Activated CD4-positive, alpha-beta T cell treated with anti-CD3 and anti-CD28 coated beads, Interleukin-10, Interleukin-2, amounts not matched to agents 100 ng/mL and 50 ng/mL, durations not matched to agents 16 hours and 8 hours (primary cell): Measurements from ENCODE around the gene AIFM2.
A peak's percentile ranks its signal among the peaks of the same experiment; 100 is the strongest.
"Not testable (repeated sequence)": the region's sequence is repeated elsewhere in the genome, so short reads cannot be mapped to it uniquely, and the experiment has no call there.

Experiments used
- DNase-seq: peaks from one replicate; pipeline ENCODE4 v3.0.0-alpha.2; 2020

The AIFM2 gene

DNA sequence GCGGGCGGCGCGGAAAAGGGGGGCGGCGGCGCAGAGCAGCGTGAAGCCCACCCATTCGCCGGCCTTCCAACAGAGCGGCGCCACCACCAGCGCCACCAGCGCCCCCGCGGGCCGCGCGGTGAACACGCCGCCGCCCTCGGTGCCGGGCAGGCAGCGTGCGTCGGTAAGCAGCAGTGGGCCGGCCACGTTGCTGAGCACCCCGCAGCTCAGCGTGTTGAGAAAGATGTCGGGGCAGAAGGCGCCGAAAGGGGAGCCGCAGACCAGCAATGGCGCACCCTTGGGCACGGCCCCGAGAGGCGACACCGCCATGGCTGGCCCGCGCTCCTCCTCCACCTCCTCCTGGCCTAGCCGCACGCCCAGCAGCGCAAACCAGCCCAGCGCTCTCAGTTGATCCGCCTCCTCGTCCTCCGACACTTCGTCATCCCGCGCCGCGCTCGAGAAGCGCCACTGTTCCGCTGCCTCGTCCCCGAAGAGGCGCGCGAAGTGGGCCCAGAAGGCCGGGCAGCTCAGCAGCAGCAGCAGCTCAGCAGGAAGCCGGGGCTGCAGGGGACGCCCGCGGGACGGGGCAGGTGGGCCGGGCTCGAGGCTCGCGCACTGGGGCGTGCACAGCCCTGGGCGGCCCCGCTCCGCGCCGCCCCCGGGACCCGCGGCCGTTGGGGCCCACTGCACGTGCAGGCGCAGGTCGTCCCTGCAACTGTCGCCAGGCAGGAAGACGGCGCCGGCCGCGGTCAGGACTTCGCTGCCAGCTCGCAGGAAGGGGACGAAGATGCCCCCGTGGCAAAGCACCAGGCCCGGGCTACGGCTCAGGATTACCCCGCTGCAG lies 13.3 kb upstream of the AIFM2 start:
- DNase-seq = peak; percentile 74

DNA sequence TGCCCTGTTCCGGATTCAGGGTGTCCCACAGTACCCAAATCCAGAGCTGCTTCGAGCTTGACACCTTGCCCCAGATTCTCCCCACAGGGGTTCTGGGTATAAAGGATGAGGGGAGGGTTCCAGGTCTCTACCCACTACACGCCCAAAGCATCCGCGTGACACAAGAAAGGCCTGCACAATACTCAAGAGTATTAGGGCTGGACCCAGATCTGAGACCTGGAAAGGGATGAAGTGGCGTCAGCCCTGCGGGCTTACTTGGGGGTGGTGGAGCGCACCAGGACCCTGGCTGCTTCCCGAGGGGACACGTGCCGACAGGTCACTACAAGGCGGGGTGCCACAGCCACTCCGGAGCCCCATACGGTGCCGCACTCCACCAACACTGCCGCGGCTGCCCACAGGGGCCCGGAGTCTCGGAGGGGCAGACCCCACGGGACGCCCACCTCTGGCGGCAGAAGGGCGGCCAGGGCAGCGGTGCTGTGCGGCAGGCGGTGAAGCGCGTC lies 12.6 kb upstream of the AIFM2 start:
- DNase-seq = no peak

DNA sequence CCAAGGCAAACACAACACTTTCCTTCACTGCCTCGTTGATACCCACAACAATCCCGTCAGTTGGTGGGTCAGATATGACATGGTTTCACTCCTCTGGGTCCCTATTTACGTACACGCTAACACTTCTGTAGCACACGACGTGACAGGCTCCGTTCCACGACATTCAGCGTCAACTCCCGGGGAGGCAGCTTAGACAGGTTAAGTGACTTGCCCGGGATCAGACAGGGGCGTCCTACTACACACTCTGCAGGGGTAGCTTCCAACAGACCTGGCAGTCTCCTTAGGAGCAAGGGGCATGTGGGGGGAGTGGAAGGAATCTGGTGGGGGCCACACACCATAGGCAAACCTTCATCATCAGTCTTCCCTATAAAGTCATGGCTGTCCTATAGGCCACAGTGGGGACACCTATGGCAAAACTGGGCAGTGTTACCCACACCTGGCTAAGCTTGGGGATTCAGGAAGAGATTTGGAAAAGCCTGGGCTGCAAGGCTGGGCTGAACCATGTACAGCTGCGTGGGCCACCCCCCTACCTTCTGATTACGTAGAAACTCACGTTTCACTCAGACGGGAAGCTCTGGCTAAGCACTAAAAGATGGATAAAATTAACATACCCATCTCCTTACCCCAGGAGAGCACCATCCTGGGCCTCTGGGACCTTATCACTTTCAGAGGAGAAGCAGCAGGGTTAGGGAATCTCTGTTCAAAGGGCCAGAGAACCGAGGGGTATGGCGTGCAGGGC lies 11.9 kb upstream of the AIFM2 start:
- no peak for DNase-seq

DNA sequence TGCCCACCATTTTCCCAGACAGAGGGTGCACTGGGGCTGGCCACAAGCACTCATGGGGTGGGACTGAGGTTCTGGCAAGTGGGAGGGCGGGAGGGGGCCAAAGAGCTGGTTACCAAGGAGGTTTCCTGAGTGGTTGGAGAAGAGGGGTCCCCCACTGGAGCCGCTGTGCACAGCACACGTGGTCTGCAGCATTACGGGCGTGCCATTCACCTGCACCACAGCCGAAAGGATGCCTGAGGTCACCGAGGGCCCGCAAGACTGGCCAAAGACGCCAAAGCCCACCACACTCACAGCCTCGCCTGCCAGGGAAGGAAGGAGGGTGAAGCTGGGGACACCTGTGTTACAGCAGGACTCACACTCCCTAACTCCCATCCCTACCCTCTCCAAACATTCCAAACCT lies 9.9 kb upstream of the AIFM2 start:
- DNase-seq = no peak

DNA sequence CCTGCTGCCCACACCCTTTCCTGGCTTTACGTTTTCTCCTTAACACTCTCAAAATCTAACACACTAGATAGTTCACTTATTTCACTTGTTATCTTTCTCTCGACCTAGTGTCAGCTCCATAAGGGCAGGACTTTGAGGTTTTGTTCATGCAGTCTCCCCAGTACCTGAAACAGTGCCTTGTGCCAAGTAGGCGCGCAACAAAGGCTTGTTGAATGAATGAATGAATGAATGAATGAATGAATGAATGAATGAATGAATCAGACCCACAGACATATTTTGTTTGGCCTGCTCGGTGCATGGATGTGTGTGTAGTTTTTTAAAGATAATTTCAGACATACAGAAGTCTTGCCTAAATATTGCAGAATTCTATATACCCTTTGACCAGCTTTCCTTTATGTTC lies 7.7 kb upstream of the AIFM2 start:
- no peak for DNase-seq

DNA sequence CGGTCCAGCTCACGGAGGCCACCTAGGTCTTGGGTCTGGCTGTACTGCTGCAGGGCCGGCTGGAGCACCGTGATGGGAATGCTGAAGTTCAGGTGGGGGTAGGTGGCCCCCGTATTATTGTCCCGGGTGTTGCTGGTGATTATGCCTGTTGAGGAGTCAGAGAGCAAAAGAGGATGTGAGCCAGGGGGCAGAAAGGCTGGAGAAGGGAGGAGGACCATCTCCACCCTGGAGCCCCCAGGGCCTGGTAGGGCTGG lies 7.3 kb upstream of the AIFM2 start:
- DNase-seq = no peak

DNA sequence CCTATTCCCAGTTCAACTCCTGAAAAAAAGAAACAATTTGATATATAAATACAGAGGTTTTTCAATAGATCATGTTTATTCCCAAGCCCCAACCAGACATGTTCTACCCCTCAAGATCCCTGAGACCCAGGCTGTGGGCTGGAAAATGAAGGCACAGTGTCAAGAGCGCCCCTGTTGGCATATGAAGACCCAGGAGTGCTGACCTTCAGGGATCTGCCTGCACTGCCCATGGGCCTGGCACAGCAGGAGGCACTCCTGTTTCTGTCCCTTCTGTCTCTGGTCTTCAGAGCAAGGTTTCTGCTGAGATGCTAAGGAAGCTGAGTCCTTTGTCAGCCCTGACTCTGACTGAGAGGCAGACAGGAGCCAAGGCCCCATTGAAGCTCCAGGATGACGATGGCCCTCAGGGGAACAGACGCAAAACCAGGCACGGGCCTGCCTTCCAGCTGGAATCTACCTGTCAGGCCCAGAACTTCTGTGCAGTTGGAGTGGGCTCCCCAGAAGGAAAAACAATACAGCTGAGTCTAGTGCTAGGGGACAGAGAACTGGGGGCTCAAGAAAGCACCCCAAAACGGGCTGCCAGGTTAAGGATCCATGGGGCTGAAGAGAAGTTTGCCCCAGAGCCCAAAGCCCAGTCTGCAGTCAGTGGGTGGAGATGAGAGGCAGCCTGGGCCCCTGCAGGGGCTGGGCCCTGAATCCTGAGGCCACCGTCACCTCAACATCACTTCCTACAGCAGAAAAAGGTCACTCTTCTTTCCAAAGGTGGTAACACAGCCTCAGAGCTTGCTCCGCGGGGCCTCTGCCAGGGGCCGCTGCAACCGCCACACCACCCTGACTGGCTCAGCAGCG lies 6.7 kb upstream of the AIFM2 start:
- DNase-seq = no peak

DNA sequence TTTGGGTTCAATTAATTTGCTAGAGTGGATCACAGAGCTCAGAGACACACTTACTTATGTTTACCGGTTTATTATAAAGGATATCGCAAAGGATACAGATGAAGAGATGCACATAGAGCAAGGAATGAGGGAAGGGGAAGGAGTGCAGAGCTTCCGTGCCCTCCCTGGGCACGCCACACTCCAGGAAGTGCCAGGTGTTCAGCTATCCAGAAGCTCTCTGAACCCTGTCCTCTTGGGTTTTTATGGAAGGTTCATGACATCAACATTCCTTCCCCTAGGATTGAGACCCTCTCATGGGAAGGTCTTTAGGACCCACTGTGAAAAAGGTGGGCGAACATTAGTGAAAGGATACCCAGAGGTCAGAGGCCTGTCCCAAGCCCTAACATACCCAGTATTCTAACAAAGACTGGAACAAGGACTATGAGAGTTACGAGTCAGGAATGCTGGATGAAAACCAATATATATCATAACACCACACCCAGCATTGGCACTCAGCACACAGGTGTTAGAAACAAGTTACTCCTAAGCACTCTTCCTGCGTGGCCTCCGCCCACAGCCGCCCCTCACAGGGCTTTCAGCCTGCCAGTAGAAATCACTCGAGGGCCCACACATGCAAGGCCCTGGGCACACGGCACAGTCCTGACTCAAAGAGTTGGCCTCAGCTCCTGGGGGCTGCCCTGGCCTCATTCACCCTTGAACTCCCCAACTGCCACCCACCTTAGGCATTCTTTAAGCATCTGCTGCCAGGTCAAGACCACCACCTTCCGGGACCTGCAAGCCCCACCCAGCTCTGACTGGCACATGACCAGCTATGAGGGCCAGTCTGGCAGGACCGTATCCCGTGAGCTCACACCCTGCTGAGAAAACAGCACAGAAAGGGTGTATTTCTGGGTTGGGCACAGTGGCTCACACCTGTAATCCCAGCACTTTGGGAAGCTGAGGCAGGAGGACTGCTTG lies 5.6 kb upstream of the AIFM2 start:
- no peak for DNase-seq

DNA sequence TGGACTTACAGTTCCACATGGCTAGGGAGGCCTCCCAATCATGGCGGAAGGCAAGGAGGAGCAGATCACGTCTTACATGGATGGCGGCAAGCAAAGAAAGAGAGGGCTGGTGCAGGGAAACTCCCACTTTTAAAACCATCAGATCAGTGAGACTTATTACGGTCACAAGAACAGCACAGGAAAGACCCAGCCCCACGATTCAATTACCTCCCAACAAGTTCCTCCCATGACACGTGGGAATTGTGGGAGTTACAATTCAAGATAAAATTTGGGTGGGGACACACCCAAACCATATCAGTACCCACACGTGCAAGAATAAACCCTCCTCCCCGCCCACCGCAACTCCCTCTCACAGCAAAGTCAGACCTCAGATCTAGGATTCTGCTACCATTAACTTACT lies 4.5 kb upstream of the AIFM2 start:
- DNase-seq = no peak

DNA sequence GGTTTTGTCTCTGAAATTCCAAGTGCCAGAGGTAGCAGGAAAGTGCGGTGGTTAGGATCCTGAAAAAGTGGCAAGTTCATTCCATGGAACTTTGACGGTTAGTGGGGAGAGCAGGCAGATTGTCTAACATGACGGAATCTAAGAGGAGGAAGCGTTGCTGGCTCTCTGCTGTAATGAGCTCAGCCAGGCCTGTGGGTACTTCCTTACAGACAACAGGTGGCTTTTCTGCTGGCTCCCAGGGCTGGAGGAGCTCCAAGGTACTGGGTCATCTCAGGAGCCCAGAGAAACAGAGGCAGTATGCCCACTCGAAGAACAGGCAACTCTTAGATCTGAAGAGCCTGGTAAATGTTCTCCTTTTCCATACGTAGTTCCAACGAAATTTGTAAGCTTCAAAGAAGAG lies 3.1 kb upstream of the AIFM2 start:
- DNase-seq = no peak

DNA sequence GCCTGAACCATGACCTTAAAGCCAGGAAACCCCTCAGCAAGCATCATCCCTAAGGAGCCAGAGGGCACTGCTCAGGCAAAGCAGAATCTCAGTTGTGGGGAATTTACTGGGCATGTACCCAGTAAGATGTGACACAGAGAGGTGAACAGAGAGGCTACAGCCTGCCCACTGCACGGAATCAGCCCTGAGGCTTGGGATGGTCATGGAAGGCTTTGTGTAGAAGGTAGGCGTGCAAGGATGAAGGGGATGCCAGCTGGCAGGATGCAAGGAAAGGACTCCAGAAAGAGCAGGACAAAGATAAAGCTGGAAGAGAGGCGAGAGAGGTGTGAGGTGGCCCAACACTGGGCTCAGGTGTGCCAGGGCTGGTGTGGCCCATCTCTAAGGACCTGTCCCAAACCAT lies 2.4 kb upstream of the AIFM2 start:
- no peak for DNase-seq

DNA sequence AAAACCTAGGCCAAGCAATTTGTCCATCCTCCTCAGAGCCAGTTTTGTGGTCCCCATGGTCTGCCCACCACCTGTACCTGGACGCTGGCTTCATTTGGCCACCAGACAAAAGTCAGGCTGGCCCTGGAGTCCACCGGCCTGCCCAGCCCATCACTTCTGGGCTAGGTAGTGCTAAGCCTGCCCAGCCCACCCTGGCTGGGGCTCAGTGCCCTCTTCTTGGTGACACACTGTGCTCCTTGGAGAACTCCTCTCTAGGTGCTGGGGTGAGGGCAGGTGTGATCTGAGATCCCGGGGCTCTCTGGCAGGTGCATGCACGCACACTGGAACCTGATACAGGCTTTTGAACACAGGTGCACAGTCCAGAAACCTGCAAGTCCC lies 1.1 kb downstream of the AIFM2 start:
- no peak for DNase-seq

DNA sequence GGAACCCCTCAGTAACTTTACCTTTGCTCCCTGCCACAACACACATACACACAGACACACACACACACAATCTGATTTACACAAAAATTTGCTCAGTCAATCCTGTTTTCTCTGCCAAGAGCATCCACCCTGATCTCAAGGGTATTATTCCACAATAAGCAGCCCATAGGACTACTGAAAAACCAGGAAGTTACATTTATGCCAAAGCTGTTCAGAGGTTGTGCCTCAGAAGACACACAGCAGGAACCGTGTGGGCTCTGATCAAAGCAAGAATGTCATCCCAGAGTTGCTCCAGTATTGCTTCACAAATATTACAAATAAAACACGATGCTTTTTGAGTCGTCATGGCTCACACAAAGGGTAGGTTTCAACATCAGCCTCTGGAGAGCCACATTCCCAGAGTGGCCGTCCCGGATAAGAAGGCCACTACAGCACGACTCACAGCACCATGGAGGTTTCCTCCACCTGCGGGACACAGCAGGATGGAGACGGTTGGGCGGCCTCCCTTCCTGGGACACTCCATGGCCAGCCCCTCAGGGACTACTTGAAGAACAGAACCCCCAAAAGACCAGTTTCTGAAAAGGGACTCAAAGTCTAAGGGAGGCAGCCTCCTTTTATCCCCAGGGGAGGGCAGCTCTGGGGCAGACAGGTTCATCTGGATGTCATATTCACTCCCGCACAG lies 1.6 kb downstream of the AIFM2 start:
- no peak for DNase-seq

DNA sequence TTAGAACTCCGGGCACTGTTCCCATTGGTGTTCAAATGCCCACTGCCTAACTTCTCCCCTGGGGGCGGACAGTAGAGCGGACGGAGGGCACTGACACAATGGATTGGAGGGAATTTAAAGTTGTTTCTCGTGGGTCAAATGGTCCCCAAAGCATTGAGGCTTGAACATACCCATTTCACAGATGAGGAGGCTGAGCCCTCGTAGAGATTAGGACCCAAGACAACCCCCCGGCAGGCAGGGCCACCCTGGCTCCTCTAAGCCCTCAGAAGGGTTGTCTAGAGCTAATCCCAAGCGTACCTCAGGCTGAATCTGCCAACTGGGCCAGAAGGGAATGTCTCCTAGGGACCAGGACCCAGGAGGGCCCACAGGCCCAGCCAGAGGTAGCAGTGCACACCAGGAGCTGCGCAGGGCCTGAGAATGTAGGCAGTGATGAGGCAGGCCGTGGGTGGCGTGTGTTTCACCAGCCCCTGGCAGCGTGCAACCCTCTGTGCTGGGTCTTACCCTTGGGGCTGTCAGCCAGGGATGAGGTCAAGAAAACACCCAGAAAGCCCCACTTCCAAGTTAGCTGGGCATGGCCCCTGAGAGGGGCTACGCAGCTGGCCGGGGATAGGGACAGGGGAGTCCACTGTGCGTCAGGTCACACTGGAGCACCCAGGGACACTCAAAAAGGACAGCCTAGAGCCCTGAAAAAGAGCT lies 5.8 kb downstream of the AIFM2 start:
- no peak for DNase-seq

DNA sequence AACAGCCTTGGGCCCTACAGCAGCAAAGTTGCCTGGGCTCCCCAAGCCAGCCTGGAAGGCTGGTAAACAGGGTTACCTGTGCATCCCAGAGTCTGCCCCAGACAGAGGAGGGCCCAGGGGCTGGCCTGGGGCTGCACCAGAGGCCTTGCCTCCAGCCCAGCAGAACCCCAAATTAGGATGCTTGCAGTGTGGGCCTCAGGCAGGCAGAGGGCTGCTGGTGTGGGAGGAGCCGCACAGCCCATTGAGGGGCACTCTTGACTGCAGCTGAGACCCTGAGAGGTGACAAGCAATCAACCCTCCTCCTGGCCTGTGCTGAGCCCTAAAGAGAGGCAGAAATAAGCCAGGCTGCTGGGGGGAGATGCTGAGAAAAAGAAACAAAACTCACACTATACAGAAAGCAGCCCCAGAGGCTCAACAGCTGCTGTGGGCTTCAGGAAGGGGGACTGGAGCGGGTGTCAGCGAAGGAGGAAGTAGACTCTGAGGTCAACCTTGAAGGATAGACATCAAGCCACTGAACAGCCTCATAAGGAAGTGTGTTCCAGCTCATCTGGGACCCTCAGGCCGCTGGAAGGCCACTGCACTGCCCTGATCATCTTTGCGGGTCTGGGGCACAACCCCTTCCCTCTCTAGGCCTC lies 6.6 kb downstream of the AIFM2 start:
- no peak for DNase-seq

DNA sequence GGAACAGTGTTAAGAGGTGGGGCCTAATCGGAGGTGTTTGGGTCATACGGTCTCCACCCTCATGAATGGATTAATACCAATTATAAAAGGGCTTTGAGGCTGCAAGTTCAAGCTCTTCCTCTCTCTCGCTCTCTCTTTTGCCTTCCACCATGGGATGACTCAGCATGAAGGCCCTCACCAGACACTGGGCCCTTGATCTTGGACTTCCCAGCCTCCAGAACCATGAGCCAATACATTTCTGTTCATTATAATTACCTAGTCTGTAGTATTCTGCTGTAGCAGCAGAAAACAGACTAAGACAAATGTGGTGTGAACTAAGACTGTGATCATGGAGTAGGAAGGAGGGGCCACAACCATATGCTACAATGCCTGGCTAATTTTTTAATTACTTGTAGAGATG lies 7.7 kb downstream of the AIFM2 start:
- no peak for DNase-seq

DNA sequence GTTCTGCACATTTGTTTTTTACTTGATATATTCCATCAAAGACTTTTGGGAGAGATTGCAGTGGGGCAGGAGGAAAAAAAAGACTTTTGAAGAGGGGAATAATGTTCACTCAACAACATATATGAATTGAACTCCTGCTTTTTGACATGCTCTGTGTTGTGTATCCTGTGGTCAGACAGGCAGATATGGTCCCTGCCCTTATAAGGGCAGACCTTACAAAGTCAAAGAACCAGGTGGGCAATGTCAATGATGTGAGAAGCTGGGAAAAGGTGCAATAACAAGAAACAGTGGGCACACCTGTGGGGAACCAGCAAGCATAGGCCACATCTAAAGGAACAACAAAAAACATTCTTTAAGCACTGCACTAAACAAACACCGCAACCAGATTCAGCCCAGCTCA lies 8.2 kb downstream of the AIFM2 start:
- no peak for DNase-seq

DNA sequence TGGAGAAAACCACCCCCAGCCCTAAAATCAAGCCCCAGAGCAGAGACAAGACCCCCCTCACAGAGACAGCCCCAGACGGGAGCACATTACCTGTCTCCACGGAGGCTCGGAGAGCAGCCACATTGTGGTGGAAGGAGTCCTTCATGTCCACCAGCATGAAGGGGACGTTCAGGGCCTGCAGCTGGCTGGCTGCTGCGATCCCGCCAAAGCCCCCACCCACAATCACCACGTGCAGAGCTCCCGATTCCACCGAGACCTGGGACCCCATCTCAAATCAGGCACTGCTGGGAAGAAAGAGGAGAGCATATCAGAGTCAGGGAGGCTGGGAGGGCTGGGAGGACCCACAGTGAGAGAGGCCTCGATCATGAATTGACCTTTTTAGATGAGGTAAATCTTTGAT lies 8.8 kb downstream of the AIFM2 start:
- DNase-seq = no peak

DNA sequence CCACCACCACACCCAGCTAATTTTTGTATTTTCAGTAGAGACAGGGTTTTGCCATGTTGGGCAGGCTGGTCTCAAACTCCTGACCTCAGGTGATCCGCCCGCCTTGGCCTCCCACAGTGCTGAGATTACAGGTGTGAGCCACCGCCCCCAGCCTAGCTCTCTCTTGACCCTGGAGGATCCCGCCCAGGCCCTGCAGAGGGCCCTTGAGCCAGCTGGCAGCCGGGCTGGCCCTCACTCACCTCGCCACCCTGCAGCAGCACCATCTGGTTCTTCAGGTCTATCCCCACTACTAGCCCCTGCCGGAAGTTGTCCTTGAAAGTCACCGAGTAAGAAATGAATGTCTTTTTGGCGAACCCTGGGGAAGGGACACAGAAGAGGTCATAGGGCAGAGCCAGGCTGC lies 9.5 kb downstream of the AIFM2 start:
- DNase-seq = not testable (repeated sequence)

DNA sequence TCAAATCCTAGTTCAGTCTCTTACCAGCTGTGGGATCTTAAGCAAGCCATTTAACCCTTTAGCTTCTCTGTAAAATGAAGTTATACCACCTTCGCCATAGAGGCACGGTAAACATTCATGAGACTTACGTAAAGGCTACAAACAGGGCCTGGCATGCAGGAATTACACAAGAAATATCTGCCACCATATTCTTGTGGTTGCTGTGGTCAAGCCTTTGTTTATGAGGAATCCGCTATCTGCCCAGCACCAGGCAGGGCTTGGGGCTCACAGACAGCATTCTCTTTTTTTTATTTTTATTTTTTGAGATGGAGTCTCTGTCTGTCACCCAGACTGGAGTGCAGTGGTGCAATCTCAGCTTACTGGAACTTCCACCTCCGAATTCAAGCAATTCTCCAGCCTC lies 9.9 kb downstream of the AIFM2 start:
- DNase-seq = no peak
